Measurements from ENCODE around the gene FOXJ3. TPM values are rescaled to one million over a fixed set of nuclear protein-coding genes. Genes with fewer than 3 reads are reported as not detected.
A peak's percentile ranks its signal among the peaks of the same experiment; 100 is the strongest.

The FOXJ3 gene
- total RNA-seq, 1 donor from 2014 or later = 15.1 TPM

GRCh38 chr1:42145764-42146625 is 189.0 kb downstream of the FOXJ3 start:
- DNase-seq (ENCODE audit: low read depth in 2 of 2) = no peak

- DNase-seq (ENCODE audit: low read depth in 2 of 2) = no peak
These were observed 189.7 kb downstream of the FOXJ3 start for GRCh38 chr1:42145389-42145716.

GRCh38 chr1:42144711-42145388 is 190.2 kb downstream of the FOXJ3 start:
- no peak for DNase-seq (ENCODE audit: low read depth in 2 of 2)

- no peak for DNase-seq (ENCODE audit: low read depth in 2 of 2)
These were observed 190.9 kb downstream of the FOXJ3 start for GRCh38 chr1:42143896-42144710.

- DNase-seq (ENCODE audit: low read depth in 2 of 2) = peak in 1 of 2 donors; percentile 9
These were observed 191.9 kb downstream of the FOXJ3 start for GRCh38 chr1:42142894-42143675.

GRCh38 chr1:42141978-42142377 is 193.1 kb downstream of the FOXJ3 start:
- no peak for DNase-seq (ENCODE audit: low read depth in 2 of 2)

GRCh38 chr1:42140191-42140590 is 194.8 kb downstream of the FOXJ3 start:
- no peak for DNase-seq (ENCODE audit: low read depth in 2 of 2)

- DNase-seq (ENCODE audit: low read depth in 2 of 2) = no peak
These were observed 195.6 kb downstream of the FOXJ3 start for GRCh38 chr1:42139444-42139843.

- DNase-seq (ENCODE audit: low read depth in 2 of 2) = no peak
These were observed 196.4 kb downstream of the FOXJ3 start for GRCh38 chr1:42138586-42138985.

GRCh38 chr1:42137766-42138165 is 197.3 kb downstream of the FOXJ3 start:
- no peak for DNase-seq (ENCODE audit: low read depth in 2 of 2)

GRCh38 chr1:42136466-42136865 is 198.6 kb downstream of the FOXJ3 start:
- DNase-seq (ENCODE audit: low read depth in 2 of 2) = no peak

GRCh38 chr1:42135426-42135825 is 199.6 kb downstream of the FOXJ3 start:
- no peak for DNase-seq (ENCODE audit: low read depth in 2 of 2)

GRCh38 chr1:42133809-42134526 is 201.1 kb downstream of the FOXJ3 start:
- no peak for DNase-seq (ENCODE audit: low read depth in 2 of 2)

- no peak for DNase-seq (ENCODE audit: low read depth in 2 of 2)
These were observed 201.6 kb downstream of the FOXJ3 start for GRCh38 chr1:42133390-42133789.

GRCh38 chr1:42130061-42130660 is 204.9 kb downstream of the FOXJ3 start:
- DNase-seq (ENCODE audit: low read depth in 2 of 2) = no peak

GRCh38 chr1:42128964-42129363 is 206.1 kb downstream of the FOXJ3 start:
- DNase-seq (ENCODE audit: low read depth in 2 of 2) = no peak

- no peak for DNase-seq (ENCODE audit: low read depth in 2 of 2)
These were observed 206.5 kb downstream of the FOXJ3 start for GRCh38 chr1:42128499-42128898.

- DNase-seq (ENCODE audit: low read depth in 2 of 2) = no peak
These were observed 207.3 kb downstream of the FOXJ3 start for GRCh38 chr1:42127767-42128166.
